ENCODE results near the gene LTBP4. TPM values are rescaled to one million over a fixed set of nuclear protein-coding genes. Genes with fewer than 3 reads are reported as not detected.
"Not testable (repeated sequence)": the region's sequence is repeated elsewhere in the genome, so short reads cannot be mapped to it uniquely, and the experiment has no call there.

Gene LTBP4
- total RNA-seq, 4 donors from 2014 or later, result 851 to 1,504 (median 1,156) TPM

GRCh38 chr19:40640744-40641143, 39.6 kb downstream of the LTBP4 start:
- H3K4me3 ChIP-seq, result no peak overlapping the region
- no peaks in the 10 kb centered on the region for H3K36me3 ChIP-seq
- DNase-seq (ENCODE audit: low spot score in 2 of 2), result no peak
- 3 to 11% methylated on average over 5 of the region's 5 CpGs for WGBS, 2 donors
- peak overlapping the region in 3 of 4 donors; percentile 50 to 87 (median 76) for H3K27ac ChIP-seq
- H3K27me3 ChIP-seq, result no peaks in the 10 kb centered on the region
- TF ChIP-seq EP300 (IDR thresholded peaks at IDR 0.05), result peak in 1 of 2 donors; percentile 21
- no peak for TF ChIP-seq POLR2A (IDR thresholded peaks at IDR 0.05)
- no peak for TF ChIP-seq CTCF (IDR thresholded peaks at IDR 0.05)
- peaks cover 0 to 44% (median 12%) of the 10 kb centered on the region in 4 donors for H3K4me1 ChIP-seq
- H3K9me3 ChIP-seq, result no peaks in the 10 kb centered on the region

- no peaks in the 10 kb centered on the region for H3K36me3 ChIP-seq
- peaks cover 0 to 46% (median 13%) of the 10 kb centered on the region in 4 donors for H3K4me1 ChIP-seq
- TF ChIP-seq POLR2A (IDR thresholded peaks at IDR 0.05) (no peak), EP300 (IDR thresholded peaks at IDR 0.05) (no peak), CTCF (IDR thresholded peaks at IDR 0.05) (no peak)
- H3K4me3 ChIP-seq, result no peak overlapping the region
- DNase-seq (ENCODE audit: low spot score in 2 of 2), result no peak
- peak overlapping the region in 3 of 4 donors; percentile 48 to 87 (median 76) for H3K27ac ChIP-seq
- 33 to 38% methylated on average over 7 of the region's 7 CpGs for WGBS, 2 donors
- H3K9me3 ChIP-seq, result no peaks in the 10 kb centered on the region
- no peaks in the 10 kb centered on the region for H3K27me3 ChIP-seq
These were observed 40.1 kb downstream of the LTBP4 start for GRCh38 chr19:40641281-40641680.

- Histone ChIP-seq H3K4me1 (peaks cover 0 to 54% (median 16%) of the 10 kb centered on the region in 4 donors), H3K4me3 (no peak overlapping the region), H3K9me3 (no peaks in the 10 kb centered on the region), H3K27me3 (no peaks in the 10 kb centered on the region), H3K27ac (peak overlapping the region in 3 of 4 donors; percentile 48 to 87 (median 76)), H3K36me3 (no peaks in the 10 kb centered on the region)
- TF ChIP-seq POLR2A (IDR thresholded peaks at IDR 0.05) (no peak), EP300 (IDR thresholded peaks at IDR 0.05) (no peak), CTCF (IDR thresholded peaks at IDR 0.05) (no peak)
- no peak for DNase-seq (ENCODE audit: low spot score in 2 of 2)
- 94 to 96% methylated on average over 18 of the region's 18 CpGs for WGBS, 2 donors
These were observed 41.0 kb downstream of the LTBP4 start for GRCh38 chr19:40642051-40642706.

GRCh38 chr19:40642757-40643305, 41.7 kb downstream of the LTBP4 start:
- H3K4me1 ChIP-seq, result peaks cover 0 to 54% (median 16%) of the 10 kb centered on the region in 4 donors
- TF ChIP-seq EP300 (IDR thresholded peaks at IDR 0.05) (no peak), POLR2A (IDR thresholded peaks at IDR 0.05) (no peak), CTCF (IDR thresholded peaks at IDR 0.05) (no peak)
- DNase-seq (ENCODE audit: low spot score in 2 of 2), result no peak
- no peaks in the 10 kb centered on the region for H3K9me3 ChIP-seq
- no peaks in the 10 kb centered on the region for H3K27me3 ChIP-seq
- no peaks in the 10 kb centered on the region for H3K36me3 ChIP-seq
- H3K27ac ChIP-seq, result peak overlapping the region in 3 of 4 donors; percentile 48 to 92 (median 76)
- H3K4me3 ChIP-seq, result no peak overlapping the region
- 55 to 64% methylated on average over 8 of the region's 8 CpGs for WGBS, 2 donors

- Histone ChIP-seq H3K4me1 (peaks cover 0 to 55% (median 16%) of the 10 kb centered on the region in 4 donors), H3K36me3 (no peaks in the 10 kb centered on the region), H3K9me3 (no peaks in the 10 kb centered on the region), H3K27ac (peak overlapping the region; percentile 63 to 92 (median 83)), H3K4me3 (peak overlapping the region in 1 of 4 donors; percentile 11), H3K27me3 (no peaks in the 10 kb centered on the region)
- 50 to 71% methylated on average over 5 of the region's 5 CpGs for WGBS, 2 donors
- no peak for DNase-seq (ENCODE audit: low spot score in 2 of 2)
- TF ChIP-seq POLR2A (IDR thresholded peaks at IDR 0.05) (no peak), EP300 (IDR thresholded peaks at IDR 0.05) (no peak), CTCF (IDR thresholded peaks at IDR 0.05) (no peak)
These were observed 45.6 kb downstream of the LTBP4 start for GRCh38 chr19:40646743-40647254.

- not testable (repeated sequence) for H3K4me3 ChIP-seq
- WGBS, 2 donors, result 86 to 92% methylated on average over 9 of the region's 9 CpGs
These were observed 48.9 kb downstream of the LTBP4 start for GRCh38 chr19:40649903-40650675.

More at GRCh38 chr19:40649903-40650675, 48.9 kb downstream of the LTBP4 start:
- not testable (repeated sequence) for DNase-seq (ENCODE audit: low spot score in 2 of 2); H3K27me3 ChIP-seq; H3K36me3 ChIP-seq; H3K9me3 ChIP-seq
- H3K27ac ChIP-seq, result peak overlapping the region in 3 of 4 donors; percentile 40 to 85 (median 47)
- H3K4me1 ChIP-seq, result peaks cover 0 to 39% (median 16%) of the 10 kb centered on the region in 4 donors

Data from tibial nerve (tissue), 4 donors.